Psoas muscle (tissue), 8 donors: ENCODE measurements around the gene LPAR4. TPM values are rescaled to one million over a fixed set of nuclear protein-coding genes. Genes with fewer than 3 reads are reported as not detected.
A peak's percentile ranks its signal among the peaks of the same experiment; 100 is the strongest.

Experiments
- ATAC-seq, 4 donors: fragments of 200-7000 bp; cut with Tn5 transposase; one replicate each; pipeline ENCODE4 v1.9.1; 2020; ENCODE audit warnings: moderate library complexity in 3 of 4, mild to moderate bottlenecking in 2 of 4
- DNase-seq, 2 donors: peaks; one replicate each; pipeline ENCODE4 v3.0.0-alpha.2; 2020
- H3K27ac ChIP-seq: fragments of 200-600 bp; one replicate; pipeline ENCODE4 v1.8.0; 2022
- H3K27me3 ChIP-seq, 3 donors: fragments of 200-600 bp in 1 of 3; one replicate each; pipeline versions ENCODE4 v1.6.1 to v1.8.0; 2013 to 2022; ENCODE audit warnings: low read length in 2 of 3, mild to moderate bottlenecking in 2 of 3, moderate library complexity in 1 of 3; ENCODE audit not compliant: insufficient read depth in 3 of 3
- H3K36me3 ChIP-seq, 2 donors: fragments of 200-600 bp in 1 of 2; one replicate each; pipeline versions ENCODE4 v1.6.1 to v1.8.0; 2013 to 2022; ENCODE audit warnings: low read depth in 1 of 2, mild to moderate bottlenecking in 1 of 2, moderate library complexity in 1 of 2; ENCODE audit not compliant: insufficient read depth in 1 of 2
- H3K4me1 ChIP-seq: fragments of 200-600 bp; one replicate; pipeline ENCODE4 v1.8.0; 2022
- H3K4me3 ChIP-seq: fragments of 200-600 bp; one replicate; pipeline ENCODE4 v1.8.0; 2022; ENCODE audit warnings: mild to moderate bottlenecking
- H3K9me3 ChIP-seq: fragments of 200-600 bp; one replicate; pipeline ENCODE4 v1.8.0; 2022
- CTCF ChIP-seq: fragments of 200-600 bp; IDR thresholded peaks from one replicate; pipeline ENCODE4 v1.8.0; 2022; ENCODE audit warnings: antibody characterized with exemption
- WGBS, 3 donors: extraction: QIAGEN DNeasy Blood & Tissue Kit; methylation state at CpG; one replicate each; pipeline versions ENCODE4 v1.1.6 to v1.1.7; 2013; 5-methylcytosine and 5-hydroxymethylcytosine counted together
- intact Hi-C, 2 donors: fragments of 100-400 bp; cut with DNase I; formaldehyde crosslinking; loops; one replicate each; pipeline versions ENCODE4 v1.11.0 to v1.14.2; 2022
- polyA plus RNA-seq, 3 donors: library from polyadenylated mRNA; stranded (reverse); fragments of 200-250 nt; gene quantifications; one replicate each; pipeline ENCODE4 v1.2.3, GENCODE V29; 2013
- total RNA-seq, 4 donors: library from RNA; stranded (reverse); fragmentation: NEBNext Ultra II Directional in 2 of 4; extraction: Animal tissue kit (Norgen Biotek cat#: 25700) in 2 of 4; gene quantifications; one replicate each; pipeline versions ENCODE4 v1.2.1 to v1.2.4, GENCODE V29; 2021 to 2023
- donor health status: healthy with polysubstance abuse.
- donor health status: DM: no; HTN: no; CAD: no; lungs with moderate emphysema.
- donor health status: Bipolar disorder and iron deficiency.
- donor health status: healthy.
- donor health status: DM: yes; HTN: yes; CAD: no.
- donor health status: DM: no; HTN: no; CAD: no.
- donor health status: DM: no; HTN: no; CAD: no.
- donor health status: DM: yes; HTN: yes; CAD: no.

Gene LPAR4
- total and polyA plus RNA-seq, 7 donors = 0.01 to 0.03 TPM; not detected in 5

GRCh38 chrX:78748846-78749245 is 1.3 kb downstream of the LPAR4 start:
- Histone ChIP-seq H3K4me1 (no peaks in the 10 kb centered on the region), H3K4me3 (no peak overlapping the region), H3K27me3 (peaks cover 0 to 22% (median 0%) of the 10 kb centered on the region in 3 donors), H3K9me3 (no peaks in the 10 kb centered on the region), H3K27ac (no peak overlapping the region), H3K36me3 (no peaks in the 10 kb centered on the region)
- ATAC-seq (no peak), DNase-seq (no peak)
- 36 to 48% (median 46%) methylated on average over 2 of the region's 2 CpGs for WGBS, 3 donors
- intact Hi-C loops = no loop called here
- no peak for TF ChIP-seq CTCF

- intact Hi-C loops = no loop called here
- peak in 2 of 4 donors; percentile 38 to 43 for ATAC-seq
- no peaks in the 10 kb centered on the region for H3K9me3 ChIP-seq
- H3K27ac ChIP-seq = no peak overlapping the region
- DNase-seq = no peak
- WGBS, 3 donors = 34 to 53% (median 51%) methylated on average over 3 of the region's 3 CpGs
- no peak for TF ChIP-seq CTCF
- H3K4me1 ChIP-seq = no peaks in the 10 kb centered on the region
- H3K36me3 ChIP-seq = no peaks in the 10 kb centered on the region
- no peak overlapping the region for H3K4me3 ChIP-seq
- H3K27me3 ChIP-seq = peaks cover 0 to 3% (median 0%) of the 10 kb centered on the region in 3 donors
Measured at GRCh38 chrX:78753571-78753970, 6.1 kb downstream of the LPAR4 start.

GRCh38 chrX:78754917-78755316 is 7.4 kb downstream of the LPAR4 start:
- no peak for DNase-seq
- WGBS, 3 donors = 84 to 95% (median 95%) methylated on average over 5 of the region's 5 CpGs
- Histone ChIP-seq H3K27ac (no peak overlapping the region), H3K9me3 (no peaks in the 10 kb centered on the region), H3K4me3 (no peak overlapping the region), H3K4me1 (no peaks in the 10 kb centered on the region), H3K36me3 (no peaks in the 10 kb centered on the region), H3K27me3 (peaks cover 0 to 3% (median 0%) of the 10 kb centered on the region in 3 donors)
- ATAC-seq = no peak
- no peak for TF ChIP-seq CTCF
- intact Hi-C loops = no loop called here

- no peak overlapping the region for H3K4me3 ChIP-seq
- no peaks in the 10 kb centered on the region for H3K36me3 ChIP-seq
Measured at GRCh38 chrX:78759081-78759480, 11.6 kb downstream of the LPAR4 start.

More at GRCh38 chrX:78759081-78759480, 11.6 kb downstream of the LPAR4 start:
- no peak overlapping the region for H3K27ac ChIP-seq
- peaks cover 0 to 3% (median 0%) of the 10 kb centered on the region in 3 donors for H3K27me3 ChIP-seq
- TF ChIP-seq CTCF = no peak
- no peaks in the 10 kb centered on the region for H3K4me1 ChIP-seq
- no peaks in the 10 kb centered on the region for H3K9me3 ChIP-seq
- WGBS, 3 donors = 68 to 83% (median 74%) methylated on average over 6 of the region's 6 CpGs
- DNase-seq = no peak
- ATAC-seq = no peak
- intact Hi-C loops = no loop called here
